ENCODE results near the gene NCAM2.

Gene NCAM2

DNA sequence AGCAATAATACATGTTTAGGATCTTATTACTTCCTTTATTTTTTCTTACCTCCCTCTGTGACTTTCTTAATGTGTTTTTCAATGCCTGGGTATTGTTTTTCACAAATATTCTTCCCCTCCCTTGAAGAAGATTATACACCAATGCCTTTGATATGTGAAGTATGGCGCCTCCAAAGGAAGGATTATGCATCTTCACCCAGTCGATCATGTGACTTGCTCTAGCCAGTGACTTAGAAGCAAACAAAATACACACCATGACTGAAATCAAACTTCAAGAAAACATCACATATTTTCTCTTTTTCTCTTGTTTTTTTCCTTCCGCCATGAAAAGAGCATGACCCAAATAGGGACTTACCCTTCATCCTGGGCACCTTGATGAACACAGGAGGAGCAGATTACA lies 297.1 kb downstream of the NCAM2 start:
- no peak overlapping the region for H3K4me3 ChIP-seq (ENCODE audit: low read depth, low read length)
- TF ChIP-seq, protein P1, sequence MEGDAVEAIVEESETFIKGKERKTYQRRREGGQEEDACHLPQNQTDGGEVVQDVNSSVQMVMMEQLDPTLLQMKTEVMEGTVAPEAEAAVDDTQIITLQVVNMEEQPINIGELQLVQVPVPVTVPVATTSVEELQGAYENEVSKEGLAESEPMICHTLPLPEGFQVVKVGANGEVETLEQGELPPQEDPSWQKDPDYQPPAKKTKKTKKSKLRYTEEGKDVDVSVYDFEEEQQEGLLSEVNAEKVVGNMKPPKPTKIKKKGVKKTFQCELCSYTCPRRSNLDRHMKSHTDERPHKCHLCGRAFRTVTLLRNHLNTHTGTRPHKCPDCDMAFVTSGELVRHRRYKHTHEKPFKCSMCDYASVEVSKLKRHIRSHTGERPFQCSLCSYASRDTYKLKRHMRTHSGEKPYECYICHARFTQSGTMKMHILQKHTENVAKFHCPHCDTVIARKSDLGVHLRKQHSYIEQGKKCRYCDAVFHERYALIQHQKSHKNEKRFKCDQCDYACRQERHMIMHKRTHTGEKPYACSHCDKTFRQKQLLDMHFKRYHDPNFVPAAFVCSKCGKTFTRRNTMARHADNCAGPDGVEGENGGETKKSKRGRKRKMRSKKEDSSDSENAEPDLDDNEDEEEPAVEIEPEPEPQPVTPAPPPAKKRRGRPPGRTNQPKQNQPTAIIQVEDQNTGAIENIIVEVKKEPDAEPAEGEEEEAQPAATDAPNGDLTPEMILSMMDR (IDR thresholded peaks at IDR 0.05; ENCODE audit: low read depth, low read length, missing control alignments) = no peak
- no peak for DNase-seq (ENCODE audit: low read depth)

DNA sequence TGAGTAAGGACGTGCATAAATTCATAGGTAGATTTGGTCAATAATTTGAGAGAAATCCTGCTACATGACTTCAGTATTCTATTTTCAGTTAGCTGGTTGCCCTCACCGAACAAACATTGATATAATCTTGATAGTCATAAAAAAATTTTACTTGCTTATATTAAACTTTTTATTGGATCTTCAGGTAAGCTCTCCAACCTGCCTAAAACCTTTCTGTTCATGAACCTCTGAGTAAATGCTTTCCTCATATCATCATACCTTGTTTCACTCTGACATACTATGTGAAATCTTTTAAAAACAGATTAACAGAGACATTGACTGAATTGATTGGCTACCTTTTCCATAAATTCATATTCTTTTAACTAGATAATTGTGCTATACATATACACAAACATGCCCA lies 299.0 kb downstream of the NCAM2 start:
- TF ChIP-seq, protein P1 (IDR thresholded peaks at IDR 0.05; ENCODE audit: low read depth, low read length, missing control alignments) = no peak
- H3K4me3 ChIP-seq (ENCODE audit: low read depth, low read length) = no peak overlapping the region
- no peak for DNase-seq (ENCODE audit: low read depth)

DNA sequence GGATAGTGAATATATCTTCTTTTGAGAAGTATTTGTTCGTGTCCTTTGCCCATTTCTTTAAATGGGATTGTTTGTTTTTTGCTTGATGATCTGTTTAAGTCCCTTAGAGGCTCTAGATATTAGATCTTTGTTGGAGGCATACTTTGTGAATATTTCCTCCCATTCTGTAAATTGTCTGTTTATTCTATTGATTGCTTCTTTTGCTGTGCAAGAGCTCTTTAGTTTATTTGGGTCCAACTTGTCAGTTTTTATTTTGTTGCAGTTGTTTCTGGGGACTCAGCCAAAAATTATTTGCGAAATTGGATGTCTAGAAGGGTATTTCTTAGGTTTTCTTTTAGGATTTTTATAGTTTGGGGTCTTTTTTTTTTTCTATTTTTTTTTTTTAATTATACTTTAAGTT lies 302.8 kb downstream of the NCAM2 start:
- TF ChIP-seq, protein P1 (IDR thresholded peaks at IDR 0.05; ENCODE audit: low read depth, low read length, missing control alignments) = no peak
- DNase-seq (ENCODE audit: low read depth) = no peak
- H3K4me3 ChIP-seq (ENCODE audit: low read depth, low read length) = no peak overlapping the region

DNA sequence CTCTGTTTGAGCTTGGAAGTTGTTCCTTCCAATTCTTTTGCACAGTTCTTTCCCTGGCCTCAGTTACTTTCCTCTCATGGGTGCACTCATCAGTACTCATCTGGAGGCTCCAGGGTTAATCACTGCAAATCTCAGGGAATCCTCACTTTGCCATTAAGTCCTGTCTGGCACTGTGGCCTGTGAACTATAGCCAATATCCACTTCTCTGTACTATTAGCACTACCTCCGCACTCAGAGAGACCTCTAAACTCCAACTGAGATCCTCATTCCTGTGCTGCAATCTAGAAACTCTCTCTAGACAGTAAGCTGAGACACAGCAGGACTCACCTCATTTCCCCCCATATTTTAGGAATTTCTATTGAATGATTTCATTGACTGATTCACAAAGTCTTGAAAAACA lies 311.3 kb downstream of the NCAM2 start:
- TF ChIP-seq, protein P1 (IDR thresholded peaks at IDR 0.05; ENCODE audit: low read depth, low read length, missing control alignments) = no peak
- no peak for DNase-seq (ENCODE audit: low read depth)
- no peak overlapping the region for H3K4me3 ChIP-seq (ENCODE audit: low read depth, low read length)

DNA sequence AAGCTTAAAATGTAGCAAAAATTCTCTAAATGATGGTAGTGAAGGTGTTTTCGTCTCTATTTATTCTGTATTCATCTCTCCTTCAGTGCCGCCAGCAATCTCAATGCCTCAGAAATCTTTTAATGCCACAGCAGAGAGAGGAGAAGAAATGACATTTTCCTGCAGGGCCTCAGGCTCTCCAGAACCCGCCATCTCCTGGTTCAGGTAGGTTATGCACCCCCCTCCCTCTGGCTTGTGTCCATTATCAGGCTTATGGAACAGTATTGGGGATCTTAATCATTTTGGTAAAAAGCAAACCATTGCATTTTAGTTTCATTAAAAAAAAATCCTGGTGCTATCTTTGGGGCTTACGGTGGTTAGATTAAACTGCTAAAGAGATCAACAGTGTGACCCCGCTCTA lies 326.1 kb downstream of the NCAM2 start:
- TF ChIP-seq, protein P1 (IDR thresholded peaks at IDR 0.05; ENCODE audit: low read depth, low read length, missing control alignments) = no peak

DNA sequence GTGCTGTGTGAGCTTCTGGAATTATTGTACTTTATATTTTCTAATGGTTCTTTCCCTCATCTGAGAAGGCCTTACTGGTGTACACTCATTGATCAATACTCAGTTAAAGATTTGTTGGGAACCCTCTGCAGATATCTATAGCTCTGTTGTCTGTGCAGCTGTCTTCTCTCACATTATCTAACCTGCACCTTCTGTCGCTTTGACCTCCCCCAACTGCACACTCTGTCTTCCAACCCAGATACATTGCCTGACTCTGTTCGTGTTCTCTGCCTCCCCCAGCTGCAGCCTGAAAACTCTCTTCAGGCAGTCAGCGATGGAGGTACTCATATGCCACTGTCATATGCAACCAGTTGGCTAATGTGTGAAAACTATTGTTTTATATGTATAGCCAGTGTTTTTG lies 334.3 kb downstream of the NCAM2 start:
- H3K4me3 ChIP-seq (ENCODE audit: low read depth, low read length) = no peak overlapping the region
- DNase-seq (ENCODE audit: low read depth) = no peak
- TF ChIP-seq, protein P1 (IDR thresholded peaks at IDR 0.05; ENCODE audit: low read depth, low read length, missing control alignments) = no peak

More for the DNA sequence above, 326.1 kb downstream of the NCAM2 start:
- DNase-seq (ENCODE audit: low read depth) = no peak
- H3K4me3 ChIP-seq (ENCODE audit: low read depth, low read length) = no peak overlapping the region

DNA sequence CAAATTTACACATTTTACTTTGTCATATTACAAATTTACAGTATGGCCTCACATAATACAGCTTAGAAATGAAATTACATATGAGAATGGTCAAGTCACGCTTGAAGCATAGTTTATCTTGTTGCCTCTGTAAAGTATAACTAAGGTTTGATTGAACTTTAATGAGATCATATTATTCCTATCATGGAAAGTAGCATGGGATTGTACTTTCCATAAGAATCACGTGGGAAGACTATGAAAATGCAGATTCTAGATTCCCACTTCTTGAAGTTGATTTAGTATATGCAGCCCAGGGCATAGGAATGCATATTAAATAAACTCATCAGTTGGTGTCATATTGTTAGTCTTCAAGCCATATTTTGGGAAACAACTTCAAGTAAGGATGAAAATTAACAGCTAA lies 342.8 kb downstream of the NCAM2 start:
- TF ChIP-seq, protein P1 (IDR thresholded peaks at IDR 0.05; ENCODE audit: low read depth, low read length, missing control alignments) = no peak
- no peak for DNase-seq (ENCODE audit: low read depth)

More for the DNA sequence above, 342.8 kb downstream of the NCAM2 start:
- no peak overlapping the region for H3K4me3 ChIP-seq (ENCODE audit: low read depth, low read length)
